Adipose tissue (tissue), 3 donors: Measurements from ENCODE around the gene STAT2. TPM values are rescaled to one million over a fixed set of nuclear protein-coding genes. Genes with fewer than 3 reads are reported as not detected.
"Not testable (repeated sequence)": the region's sequence is repeated elsewhere in the genome, so short reads cannot be mapped to it uniquely, and the experiment has no call there.

Experiments used
- H3K27ac ChIP-seq: one replicate; pipeline ENCODE4 v1.5.1; 2013; ENCODE audit warnings: low read depth, low read length
- WGBS, 3 donors: extraction: QIAGEN DNeasy Blood & Tissue Kit; methylation state at CpG; one replicate each; pipeline ENCODE4 v1.1.7; 2013; 5-methylcytosine and 5-hydroxymethylcytosine counted together
- polyA plus RNA-seq, 3 donors: library from polyadenylated mRNA; stranded (reverse); fragments of 200-250 nt; gene quantifications; one replicate each; pipeline ENCODE4 v1.2.3, GENCODE V29; 2013
- donor health status: healthy with polysubstance abuse.
- donor health status: Bipolar disorder and iron deficiency.
- donor health status: healthy.

Gene STAT2
- polyA plus RNA-seq, 3 donors = 32.5 to 58.4 (median 56.5) TPM

DNA sequence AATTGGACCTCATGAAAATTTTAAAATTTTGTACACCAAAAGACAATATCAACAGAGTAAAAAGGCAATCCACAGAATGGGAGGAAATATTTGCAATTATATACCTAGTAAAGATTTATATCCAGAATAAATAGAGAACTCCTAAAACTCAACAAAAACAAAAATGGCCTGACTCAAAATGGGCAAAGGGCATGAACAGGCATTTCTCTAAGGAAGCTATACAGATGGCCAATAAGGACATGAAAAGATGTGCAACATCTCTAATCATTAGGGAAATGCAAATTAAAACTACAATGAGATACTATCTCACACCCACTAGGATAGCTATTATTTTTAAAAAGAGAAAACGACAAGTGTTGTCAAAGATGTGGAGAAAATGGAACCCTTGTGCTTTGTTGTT lies 13.6 kb upstream of the STAT2 start:
- WGBS, 3 donors = 95 to 100% (median 97%) methylated on average over 1 of the region's 1 CpG
- H3K27ac ChIP-seq = no peak overlapping the region

DNA sequence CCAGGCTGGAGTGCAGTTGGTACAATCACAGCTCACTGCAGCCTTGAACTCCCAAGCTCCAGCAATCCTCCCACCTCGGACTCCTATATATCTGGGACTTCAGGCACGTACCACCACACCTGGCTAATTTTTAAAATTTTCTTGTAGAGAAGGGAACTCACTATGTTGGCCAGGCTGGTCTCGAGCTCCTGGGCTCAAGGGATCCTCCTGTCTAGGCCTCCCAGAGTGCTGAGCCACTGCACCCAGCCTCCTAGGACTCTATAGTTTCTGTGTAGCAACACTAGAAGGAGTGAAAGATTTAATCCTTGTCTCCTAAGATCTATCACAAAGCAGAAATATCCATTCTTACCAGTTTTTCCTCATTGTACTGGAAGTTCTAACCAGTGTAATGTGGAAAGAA lies 7.0 kb upstream of the STAT2 start:
- no peak overlapping the region for H3K27ac ChIP-seq
- WGBS, 3 donors = 79 to 92% (median 85%) methylated on average over 3 of the region's 3 CpGs

DNA sequence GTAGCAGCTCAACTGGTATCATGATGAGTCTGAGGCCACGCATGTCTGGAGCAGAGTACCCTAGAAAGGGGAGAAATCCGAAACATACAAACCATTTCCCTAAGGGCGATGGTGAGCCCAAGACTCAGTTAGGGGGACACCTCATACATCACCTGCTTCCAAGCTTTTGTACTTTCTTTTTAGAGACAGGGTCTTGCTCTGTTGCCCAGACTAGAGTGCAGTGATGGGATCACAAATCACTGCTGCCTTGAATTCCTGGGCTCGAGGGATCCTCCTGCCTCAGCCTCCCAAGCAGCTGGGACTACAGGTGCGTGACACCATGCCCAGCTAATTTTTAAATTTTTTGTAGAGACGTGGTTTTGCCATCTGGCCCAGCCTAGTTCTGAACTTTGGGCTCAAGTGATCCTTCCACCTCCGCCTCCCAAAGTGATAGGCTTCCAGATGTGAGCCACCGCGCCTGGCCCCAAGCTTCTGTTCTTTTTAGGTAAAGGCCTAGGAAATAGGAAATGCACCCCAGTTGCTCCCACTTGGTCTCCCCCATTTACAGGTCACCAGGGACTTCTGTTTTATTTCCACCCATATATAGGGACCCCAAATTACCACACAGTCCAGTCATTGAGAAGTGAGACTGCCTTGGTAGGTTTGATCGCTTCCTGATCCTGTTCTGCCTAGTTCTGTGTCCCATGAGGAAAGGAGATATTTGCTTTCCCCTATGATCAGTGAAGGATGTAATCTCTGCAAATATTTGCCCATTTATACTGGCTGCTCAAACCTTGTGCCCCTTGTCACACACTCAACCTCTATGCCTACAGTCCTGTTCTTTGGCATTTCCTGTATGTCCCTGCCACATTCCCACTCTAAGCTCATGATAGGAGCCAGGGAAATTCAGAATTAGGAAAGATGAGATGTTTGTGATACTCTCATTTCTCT lies 2.5 kb upstream of the STAT2 start, which contains the start of gene APOF:
APOF (minus strand) TSS at position 728 of the 930 bp plus-strand sequence; CDS start at position 616, 112 bp downstream.
- WGBS, 3 donors = 91 to 95% (median 94%) methylated on average over 10 of the region's 10 CpGs
- H3K27ac ChIP-seq = no peak within 1 kb of the TSS

DNA sequence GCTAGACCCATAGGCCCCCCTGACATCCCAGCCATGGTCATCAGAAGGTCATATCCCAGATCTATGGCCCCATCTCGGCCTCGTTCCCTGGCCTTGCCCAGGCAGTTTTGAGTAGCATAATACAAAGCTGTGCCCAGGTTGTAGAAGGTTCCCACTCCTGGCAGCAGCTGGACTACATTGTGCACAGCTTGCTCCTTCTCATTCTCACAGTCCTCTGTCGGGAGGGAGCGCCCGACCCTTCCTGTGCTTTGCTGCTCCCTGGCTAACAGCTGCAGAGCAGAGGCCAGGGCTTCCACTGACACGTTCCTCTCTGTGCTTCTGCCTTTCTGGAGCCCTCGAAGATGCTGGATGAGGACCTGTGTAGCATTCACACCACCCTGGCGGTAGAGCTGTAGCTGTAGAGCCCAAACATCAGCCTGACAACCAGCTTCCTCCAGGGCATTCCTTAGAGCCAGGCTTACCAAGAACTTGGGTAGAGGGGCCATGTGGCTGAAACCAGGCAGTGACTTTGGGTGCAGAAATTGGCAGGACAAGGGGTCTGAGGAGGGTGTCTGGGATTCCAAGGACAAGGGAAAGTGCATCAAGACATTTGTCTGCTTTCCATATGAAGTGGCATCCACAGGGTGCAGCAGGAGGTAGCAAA lies 1.7 kb upstream of the STAT2 start:
- 78 to 87% (median 84%) methylated on average over 8 of the region's 8 CpGs for WGBS, 3 donors
- H3K27ac ChIP-seq = no peak overlapping the region

DNA sequence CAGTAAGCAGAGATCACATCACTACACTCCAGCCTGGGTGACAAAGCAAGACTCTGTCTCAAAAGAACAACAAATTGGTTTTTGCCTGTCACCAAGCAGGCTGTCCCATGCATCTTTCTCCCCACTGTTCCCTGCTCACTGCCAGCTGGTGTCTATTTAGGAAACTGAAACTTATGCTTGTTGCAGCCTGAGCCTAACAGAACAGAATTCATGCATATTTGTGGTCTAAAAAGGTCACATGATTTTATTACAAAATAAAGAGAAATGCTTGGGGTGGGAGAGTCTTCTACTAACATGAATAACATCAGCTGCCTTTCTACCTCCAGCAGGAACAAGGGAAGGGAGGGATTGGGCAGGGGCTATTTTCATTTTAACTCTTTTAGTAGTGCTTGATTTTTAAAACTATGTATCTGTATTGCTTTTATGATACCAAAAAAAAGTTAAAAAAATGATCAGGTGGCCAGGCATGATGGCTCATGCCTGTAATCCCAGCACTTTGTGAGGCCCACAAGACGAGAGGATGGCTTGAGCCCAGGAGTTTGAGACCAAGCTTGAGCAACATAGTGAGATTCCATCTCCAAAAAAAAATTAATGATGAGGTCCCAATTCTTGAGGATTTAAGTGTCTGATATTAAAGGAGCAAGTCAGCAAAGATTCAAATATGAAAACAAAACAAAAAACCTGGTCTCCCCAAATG lies 923 bp downstream of the STAT2 start:
- 0 to 24% (median 4%) methylated on average over 1 of the region's 1 CpG for WGBS, 3 donors
- no peak overlapping the region for H3K27ac ChIP-seq

DNA sequence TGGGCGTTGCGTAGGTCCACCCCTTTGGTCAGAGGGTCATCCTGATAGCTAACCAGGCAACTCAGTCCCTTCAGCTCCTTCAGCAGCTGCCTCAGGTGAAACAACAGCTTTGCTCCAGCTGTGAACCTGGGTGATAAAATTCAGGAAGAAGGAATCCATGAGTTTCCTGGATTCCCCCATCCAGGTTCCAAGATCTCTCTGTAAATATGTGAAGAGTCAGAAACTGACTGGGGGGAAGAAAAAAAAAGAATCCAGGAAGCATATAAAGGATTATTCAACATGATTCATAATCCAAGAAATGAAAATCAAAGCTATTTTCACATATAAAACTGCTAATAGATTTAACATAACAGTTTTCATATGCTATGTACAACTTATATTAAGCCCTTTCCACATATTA lies 8.6 kb downstream of the STAT2 start:
- H3K27ac ChIP-seq = no peak overlapping the region
- 97 to 100% (median 100%) methylated on average over 2 of the region's 2 CpGs for WGBS, 3 donors

DNA sequence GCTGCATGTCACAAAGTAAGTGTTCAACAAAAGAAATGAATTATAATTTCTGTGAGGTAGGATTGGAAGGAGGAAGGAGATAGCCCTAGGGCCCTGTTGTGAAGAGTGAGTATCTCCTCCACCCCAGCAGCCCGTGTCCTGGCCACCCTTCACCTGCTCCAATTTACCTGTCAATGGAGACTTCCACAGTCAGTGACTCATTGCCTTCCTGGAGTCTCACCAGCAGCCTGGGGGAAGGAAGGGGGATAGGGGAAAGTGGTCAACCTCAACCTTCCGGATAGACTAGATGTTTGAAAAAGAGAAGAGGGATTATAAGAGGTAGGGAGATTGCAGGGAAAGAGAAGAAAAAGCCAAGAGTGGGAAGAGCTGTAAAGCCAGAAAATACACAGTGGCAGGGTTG lies 9.2 kb downstream of the STAT2 start:
- WGBS, 3 donors = 78 to 93% (median 93%) methylated on average over 2 of the region's 2 CpGs

DNA sequence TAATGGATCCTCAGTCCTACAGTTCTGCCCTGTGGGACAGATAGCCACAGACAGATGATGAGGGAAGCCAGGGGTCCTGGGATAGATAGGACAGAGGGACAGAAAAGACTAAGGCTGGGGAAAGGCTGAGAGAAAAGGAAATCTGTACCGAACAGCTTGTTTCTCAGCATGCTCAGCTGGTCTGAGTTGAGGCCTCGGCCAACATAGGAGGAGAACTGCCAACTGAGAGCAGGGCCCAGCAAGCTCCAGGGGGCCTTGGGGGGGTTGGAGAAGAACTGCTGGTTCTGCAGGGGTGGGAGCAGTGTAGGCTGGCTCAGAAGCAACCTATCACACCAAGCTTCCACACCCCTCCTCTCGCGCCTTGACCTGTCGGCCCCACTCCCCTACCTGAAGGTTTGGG lies 11.1 kb downstream of the STAT2 start:
- WGBS, 3 donors = 93 to 98% (median 97%) methylated on average over 5 of the region's 5 CpGs

More for the DNA sequence above, 9.2 kb downstream of the STAT2 start:
- H3K27ac ChIP-seq = no peak overlapping the region

DNA sequence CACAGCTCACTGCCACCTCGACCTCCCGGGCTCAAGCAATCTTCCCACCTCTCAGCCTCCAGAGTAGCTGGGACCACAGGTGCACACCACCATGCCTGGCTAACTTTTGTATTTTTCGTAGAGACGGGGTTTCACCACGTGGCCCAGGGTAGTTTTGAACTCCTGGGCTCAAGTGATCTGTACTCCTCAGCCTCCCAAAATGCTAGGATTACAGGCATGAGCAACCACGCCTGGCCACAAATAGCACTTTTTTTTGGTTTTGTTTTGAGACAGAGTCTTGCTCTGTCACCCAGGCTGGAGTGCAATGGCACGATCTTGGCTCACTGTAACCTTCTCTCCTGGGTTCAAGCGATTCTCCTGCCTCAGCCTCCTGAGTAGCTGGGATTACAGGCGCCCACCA lies 12.7 kb downstream of the STAT2 start:
- H3K27ac ChIP-seq = not testable (repeated sequence)
- WGBS, 3 donors = 92 to 94% (median 94%) methylated on average over 9 of the region's 9 CpGs

More for the DNA sequence above, 11.1 kb downstream of the STAT2 start:
- H3K27ac ChIP-seq = no peak overlapping the region

DNA sequence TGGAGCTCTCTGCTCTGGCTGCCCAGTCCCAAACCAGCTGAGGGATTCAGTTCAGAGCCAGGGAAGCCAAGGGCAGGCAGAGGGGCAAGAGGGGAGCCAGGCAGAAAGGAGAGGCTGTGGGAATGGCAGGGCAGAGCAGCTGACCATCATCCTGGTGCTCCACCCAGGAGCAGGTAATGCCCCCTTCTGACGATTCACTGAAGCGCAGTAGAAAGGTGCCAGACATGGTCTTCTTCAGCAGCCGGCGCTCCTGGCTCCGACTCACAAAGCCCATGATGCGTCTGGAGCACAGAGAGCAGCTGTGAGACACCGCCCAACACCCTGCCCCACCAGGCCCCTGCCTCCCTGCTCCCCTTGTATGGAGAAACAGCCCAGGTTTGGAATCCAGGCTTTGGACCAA lies 13.2 kb downstream of the STAT2 start:
- no peak overlapping the region for H3K27ac ChIP-seq
- 72 to 85% (median 84%) methylated on average over 7 of the region's 7 CpGs for WGBS, 3 donors

DNA sequence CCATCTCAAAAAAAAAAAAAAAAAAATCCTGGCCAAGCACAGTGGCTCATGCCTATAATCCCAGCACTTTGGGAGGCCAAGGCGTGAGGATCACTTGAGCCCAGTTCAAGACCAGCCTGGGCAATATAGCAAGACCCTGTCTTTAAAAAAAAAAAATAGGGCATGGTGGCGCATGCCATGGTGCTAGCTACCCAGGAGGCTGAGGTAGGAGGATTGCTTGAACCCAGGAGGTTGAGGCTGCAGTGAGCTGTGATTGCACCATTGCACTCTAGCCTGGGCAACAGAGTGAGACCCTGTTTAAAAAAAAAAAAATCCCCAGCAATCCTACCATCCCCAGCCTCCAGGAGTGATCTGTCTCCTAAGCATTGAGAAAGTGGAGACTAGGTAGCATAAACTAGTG lies 17.6 kb downstream of the STAT2 start:
- WGBS, 3 donors = 99 to 100% (median 100%) methylated on average over 2 of the region's 2 CpGs
- H3K27ac ChIP-seq = not testable (repeated sequence)

DNA sequence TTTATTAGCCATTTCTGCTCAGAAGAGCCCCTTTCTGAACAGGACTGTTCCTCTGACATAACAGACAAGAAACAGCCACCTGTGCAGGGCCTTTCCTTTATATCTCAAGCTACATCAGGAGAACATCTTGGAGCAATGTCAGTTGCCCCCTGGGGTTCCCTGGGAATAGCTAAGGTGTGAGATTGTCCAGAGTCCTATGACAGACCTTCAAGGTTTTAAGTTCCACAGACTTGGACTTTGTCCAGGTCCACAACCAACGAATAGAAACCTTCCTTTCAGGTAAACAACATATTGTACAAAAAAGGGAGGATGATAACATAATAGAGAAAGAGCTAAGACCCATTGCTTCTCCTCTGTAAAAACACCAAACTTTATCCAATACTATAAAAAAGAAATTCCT lies 18.3 kb downstream of the STAT2 start:
- no peak overlapping the region for H3K27ac ChIP-seq
- 17 to 35% (median 24%) methylated on average over 1 of the region's 1 CpG for WGBS, 3 donors

DNA sequence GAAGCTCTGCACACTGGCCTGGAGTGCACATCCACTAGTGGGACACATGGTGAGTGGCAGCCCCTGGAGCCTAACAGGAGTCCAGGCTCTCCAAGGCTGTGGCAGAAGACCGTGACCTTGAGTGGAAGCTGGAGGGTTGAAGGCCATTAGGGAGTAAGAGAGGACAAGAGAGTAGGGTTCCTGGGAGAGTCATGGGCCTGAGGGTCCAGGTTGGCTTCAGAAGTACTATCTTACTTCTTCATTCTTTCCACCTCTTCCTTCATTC lies 20.8 kb downstream of the STAT2 start:
- H3K27ac ChIP-seq = no peak overlapping the region
- WGBS, 3 donors = 75 to 88% (median 83%) methylated on average over 1 of the region's 1 CpG

DNA sequence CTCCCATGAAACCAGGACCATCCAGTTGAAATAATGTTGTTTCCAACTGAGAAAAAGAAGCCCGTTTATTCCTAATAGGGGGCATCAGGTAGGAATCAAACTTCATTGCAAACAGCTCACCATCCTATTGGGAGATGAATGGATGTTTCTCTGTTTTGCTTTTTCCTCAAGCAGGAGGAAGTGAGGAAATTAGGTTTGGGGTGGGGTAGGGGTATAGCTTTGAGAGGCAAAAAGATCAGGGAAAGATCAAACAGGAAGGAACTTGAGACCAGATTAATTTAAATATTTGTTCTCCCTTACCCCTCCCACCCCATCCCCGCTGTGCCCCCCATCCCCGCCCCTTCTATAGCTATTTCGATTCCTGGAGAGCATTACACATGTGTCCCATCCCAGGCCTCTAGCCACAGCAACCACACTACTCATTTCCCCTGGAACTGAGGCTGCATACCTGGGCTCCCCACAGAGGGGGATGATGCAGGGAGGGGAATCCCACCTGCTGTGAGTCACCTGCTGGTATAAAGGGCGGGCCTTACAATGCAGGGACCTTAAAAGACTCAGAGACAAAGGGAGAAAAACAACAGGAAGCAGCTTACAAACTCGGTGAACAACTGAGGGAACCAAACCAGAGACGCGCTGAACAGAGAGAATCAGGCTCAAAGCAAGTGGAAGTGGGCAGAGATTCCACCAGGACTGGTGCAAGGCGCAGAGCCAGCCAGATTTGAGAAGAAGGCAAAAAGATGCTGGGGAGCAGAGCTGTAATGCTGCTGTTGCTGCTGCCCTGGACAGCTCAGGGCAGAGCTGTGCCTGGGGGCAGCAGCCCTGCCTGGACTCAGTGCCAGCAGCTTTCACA lies 21.4 kb downstream of the STAT2 start, which contains the start of gene IL23A:
IL23A (plus strand) TSS at position 577 of the 850 bp plus-strand sequence; CDS start at position 738, 161 bp downstream.
- 33 to 55% (median 44%) methylated on average over 9 of the region's 9 CpGs for WGBS, 3 donors
- no peak within 1 kb of the TSS for H3K27ac ChIP-seq

DNA sequence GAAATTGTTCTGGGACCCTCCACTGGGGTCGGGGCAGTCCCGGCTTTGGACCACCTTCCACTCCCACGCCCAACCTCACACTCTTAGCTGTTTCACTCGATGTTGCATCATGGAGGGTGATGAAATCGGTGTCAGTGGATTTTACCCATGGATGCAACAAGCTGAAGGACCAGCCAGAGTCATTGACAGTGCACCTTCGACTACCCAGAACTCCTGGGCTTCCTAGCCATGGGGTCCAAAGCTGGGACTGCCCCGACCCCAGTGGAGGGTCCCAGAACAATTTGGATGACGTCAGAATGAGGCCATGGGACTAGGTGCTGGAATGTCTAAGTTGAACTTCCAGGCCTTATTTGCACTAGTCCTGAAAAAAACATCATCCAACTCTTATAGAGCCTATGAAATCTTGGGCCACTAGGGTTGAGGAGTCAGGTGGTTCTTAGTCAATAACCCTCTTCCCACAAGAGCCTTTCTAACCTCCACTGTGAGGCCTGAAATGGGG lies 22.1 kb downstream of the STAT2 start:
- WGBS, 3 donors = 67 to 87% (median 72%) methylated on average over 8 of the region's 8 CpGs
- H3K27ac ChIP-seq = no peak overlapping the region

DNA sequence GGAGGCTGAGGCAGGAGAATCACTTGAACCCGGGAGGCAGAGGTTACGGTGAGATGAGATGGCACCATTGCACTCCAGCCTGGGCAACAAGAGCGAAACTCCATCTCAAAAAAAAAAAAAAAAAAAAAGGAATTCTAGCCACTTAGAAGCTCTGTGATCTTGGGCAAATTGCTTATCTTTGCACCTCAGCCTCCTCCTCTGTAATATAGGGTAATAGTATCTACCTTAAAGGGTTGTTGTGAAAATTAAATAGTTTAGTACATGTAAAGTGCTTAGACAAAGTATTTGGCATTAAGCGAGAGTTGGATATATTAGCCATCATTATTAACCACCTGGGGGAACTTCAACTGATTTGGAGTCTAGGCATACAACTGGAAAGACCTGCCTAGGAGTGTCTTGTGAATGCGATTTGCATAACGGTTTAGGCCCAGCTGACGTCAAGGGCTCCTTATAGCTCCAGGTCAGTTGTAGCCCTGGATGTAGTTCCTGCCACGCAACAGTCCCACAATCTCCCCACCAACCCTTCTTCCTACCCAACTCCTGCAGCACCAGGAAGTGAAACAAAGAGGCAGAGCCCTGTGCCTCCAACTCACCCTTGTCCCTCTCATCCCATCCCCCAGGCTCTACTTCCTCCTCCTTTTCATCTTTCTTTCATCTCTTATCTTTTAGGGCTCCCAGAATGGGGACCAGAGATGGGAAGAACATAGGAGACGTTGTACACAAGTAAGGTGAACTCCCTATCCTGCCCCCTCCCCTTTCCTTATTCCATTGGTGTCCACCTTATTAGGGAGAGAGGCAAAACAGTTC lies 23.3 kb downstream of the STAT2 start:
- WGBS, 3 donors = 79 to 90% (median 79%) methylated on average over 9 of the region's 9 CpGs
- no peak overlapping the region for H3K27ac ChIP-seq

DNA sequence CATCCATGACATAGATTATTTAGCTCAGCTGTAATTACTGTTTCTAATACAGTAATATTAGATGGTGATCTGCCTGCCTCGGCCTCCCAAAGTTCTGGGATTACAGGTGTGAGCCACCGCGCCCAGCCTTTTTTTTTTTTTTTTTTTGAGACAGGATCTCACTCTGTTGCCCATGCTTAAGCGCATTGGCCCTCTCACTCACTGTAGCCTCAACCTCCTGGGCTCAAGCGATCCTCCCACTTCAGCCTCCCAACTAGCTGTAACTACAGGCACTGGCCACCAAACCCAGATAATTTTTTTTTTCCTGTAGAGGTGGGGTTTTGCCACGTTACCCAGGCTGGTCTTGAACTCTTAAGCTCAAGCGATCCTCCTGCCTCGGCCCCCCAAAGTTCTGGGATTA lies 24.4 kb downstream of the STAT2 start:
- H3K27ac ChIP-seq = not testable (repeated sequence)
- WGBS, 3 donors = 93 to 100% (median 96%) methylated on average over 7 to 8 of the region's 8 CpGs
